Right renal cortex interstitium (tissue), 3 donors: ENCODE data around the gene UBE2J2. TPM values are rescaled to one million over a fixed set of nuclear protein-coding genes. Genes with fewer than 3 reads are reported as not detected.
A peak's percentile ranks its signal among the peaks of the same experiment; 100 is the strongest.
"Not testable (repeated sequence)": the region's sequence is repeated elsewhere in the genome, so short reads cannot be mapped to it uniquely, and the experiment has no call there.

Experiments
- DNase-seq, 3 donors: peaks; one replicate each; pipeline ENCODE4 v3.0.0-alpha.2; 2013; ENCODE audit warnings: low read depth in 3 of 3, low spot score in 2 of 3
- polyA plus RNA-seq, 3 donors: library from polyadenylated mRNA; unstranded; fragments of 120-200 nt; gene quantifications; one replicate each; pipeline ENCODE4 v1.2.1, GENCODE V29; 2013; ENCODE audit not compliant: insufficient read length in 3 of 3

UBE2J2 gene
- polyA plus RNA-seq = 10 to 100 TPM; 40.5 to 42.7 (median 42.1) TPM

DNA sequence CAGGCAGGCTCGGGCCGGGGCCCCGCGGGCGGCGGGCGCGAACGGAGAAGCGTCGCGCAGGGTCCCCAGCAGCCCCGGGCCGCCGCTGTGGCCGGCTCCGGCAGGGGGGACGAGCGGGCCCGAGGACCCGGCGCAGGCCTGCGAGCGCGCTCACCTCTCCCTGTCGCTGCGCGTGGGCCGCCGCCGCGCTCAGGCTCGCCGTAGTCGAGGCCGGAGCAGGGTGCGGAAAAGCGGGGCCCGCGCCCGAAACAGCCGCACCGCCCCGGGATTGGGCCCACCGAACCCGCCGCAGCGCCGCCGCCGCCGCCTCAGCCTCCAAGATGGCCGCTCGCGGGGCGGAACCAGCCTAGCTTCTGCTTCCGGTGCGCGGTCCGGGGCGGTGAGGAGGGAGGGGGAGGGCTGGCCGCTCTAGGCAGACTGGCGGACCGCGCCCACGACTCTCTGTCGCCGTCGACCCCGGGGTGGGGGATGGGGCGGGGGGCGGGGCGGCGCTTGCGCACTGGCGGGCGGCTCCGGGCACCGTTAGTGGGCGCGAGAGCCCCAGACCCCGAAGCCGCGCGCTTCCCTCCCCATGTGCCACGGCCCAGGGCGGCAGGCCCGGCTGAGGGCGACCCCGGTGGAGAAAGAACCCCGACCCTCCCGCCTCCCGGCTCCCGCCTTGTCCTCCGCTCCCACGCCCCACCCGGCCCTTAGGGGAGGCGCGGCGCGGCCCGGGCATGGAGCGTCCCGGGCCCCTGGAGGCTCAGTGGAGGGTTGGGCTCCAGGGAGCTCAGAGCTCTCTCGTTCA is at the start of gene UBE2J2:
Gene UBE2J2, minus strand, starts transcription at position 343 of the 787 bp plus-strand sequence. CDS start 5,862 bp downstream, outside the sequence.
- peak; percentile 33 to 76 (median 75) for DNase-seq

DNA sequence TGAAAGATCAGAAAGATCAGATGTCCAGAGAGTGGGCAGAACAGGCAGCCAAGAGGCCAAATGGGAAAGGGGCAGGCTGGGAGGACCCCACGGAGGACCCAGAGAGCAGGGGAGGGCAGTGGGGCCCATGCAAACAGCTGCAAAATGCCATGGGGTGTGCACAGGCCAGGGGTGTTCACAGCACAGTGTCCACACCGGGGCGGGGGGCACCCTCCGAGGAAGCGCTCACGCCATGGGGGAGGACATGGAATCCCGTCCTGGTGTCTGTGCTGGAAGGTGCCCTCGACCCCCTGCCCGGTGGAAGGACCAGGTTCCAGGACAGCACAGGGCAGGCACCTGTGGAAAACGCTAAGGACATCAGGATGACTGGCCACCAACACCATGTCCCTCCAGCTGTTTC is 49.3 kb upstream of the UBE2J2 start:
- no peak for DNase-seq

DNA sequence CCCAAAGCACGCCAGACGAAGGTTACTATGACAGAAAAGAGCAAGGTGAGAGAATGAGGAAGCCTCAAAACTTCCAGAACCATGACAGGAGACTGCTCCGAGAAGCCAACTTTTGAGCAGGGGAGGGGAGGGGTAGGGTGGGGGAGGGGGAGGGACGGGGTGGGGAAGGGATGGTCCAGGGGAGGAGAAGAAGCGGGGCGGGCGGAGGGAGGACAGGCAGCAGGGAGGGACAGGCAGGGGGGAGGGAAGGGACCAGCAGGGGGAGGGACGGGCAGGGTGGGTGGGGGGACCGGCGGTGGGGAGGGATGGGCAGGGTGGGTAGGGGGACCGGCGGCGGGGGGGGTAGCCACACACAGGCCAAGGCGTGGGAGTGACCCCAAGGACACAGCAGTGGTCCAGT is 48.8 kb upstream of the UBE2J2 start:
- DNase-seq = no peak

DNA sequence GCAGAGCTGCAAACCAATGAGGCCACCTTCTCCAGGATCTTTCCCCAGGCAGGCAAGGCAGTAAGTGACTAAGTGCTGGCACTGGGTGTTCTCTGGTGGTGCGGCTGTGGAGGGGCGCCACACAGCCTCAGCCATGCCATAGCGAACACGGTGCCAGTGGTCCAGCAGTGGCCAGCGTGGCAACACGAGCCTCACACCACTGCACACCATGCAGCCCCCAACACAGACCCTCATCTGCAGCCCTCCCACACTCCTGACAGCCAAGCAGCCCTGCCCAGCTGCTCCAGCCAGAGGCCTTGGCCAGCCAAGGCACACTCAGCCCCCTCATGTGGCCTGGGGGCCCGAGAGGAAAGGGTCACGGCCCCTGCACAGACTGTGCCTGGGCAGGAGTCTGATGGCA is 47.8 kb upstream of the UBE2J2 start:
- DNase-seq = no peak

DNA sequence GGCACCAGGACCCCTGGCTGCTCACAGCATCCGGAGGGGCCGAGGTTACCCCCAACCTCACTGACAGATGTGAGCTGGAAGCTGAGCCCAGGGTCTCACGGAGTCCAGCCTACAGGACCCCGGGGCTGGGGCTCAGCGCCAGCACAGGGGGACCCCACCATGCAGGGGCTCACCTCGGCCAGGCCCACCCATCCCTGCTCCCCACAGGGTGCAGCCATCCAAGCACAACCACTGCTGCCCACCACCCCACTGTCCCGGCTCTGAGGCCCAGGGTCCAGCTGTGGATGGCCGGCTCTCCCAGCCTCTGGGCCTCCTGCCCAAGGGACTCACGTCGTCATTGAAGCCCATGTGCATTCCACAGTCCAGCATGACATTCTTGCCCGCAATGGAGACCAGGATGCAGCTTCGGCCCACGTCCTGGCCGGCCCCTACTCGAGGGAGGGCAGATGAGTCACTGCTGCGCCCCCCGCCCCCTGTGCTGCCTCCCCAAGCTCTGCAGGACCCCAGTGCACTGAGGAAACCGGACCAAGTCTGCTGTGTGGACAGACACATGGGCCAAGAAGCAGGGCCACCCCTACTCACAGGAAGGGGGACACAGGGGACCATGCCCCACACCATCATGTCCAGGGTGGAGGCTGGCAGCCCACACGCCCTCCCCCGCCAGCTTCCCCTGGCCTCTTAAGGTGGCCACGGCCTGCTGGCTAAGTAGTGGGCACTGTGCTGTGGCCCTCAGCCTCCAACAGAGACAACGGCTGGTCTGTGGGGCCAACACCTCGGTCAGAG is 47.2 kb upstream of the UBE2J2 start:
- DNase-seq = no peak

DNA sequence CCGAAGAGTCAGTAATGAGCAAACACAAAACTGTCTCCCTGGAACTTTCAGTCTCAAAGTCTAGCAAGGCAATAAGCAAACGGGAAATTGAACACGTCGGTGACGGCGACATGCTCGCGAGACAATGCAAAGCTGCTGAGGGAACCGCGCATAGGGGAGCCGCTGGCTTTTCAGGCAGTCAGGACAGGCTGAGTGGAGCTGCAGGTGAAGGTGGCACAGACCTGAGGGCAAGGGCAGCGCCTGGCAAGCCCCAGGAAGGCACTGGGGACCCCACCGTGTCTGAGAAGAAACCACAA is 45.9 kb upstream of the UBE2J2 start:
- no peak for DNase-seq

DNA sequence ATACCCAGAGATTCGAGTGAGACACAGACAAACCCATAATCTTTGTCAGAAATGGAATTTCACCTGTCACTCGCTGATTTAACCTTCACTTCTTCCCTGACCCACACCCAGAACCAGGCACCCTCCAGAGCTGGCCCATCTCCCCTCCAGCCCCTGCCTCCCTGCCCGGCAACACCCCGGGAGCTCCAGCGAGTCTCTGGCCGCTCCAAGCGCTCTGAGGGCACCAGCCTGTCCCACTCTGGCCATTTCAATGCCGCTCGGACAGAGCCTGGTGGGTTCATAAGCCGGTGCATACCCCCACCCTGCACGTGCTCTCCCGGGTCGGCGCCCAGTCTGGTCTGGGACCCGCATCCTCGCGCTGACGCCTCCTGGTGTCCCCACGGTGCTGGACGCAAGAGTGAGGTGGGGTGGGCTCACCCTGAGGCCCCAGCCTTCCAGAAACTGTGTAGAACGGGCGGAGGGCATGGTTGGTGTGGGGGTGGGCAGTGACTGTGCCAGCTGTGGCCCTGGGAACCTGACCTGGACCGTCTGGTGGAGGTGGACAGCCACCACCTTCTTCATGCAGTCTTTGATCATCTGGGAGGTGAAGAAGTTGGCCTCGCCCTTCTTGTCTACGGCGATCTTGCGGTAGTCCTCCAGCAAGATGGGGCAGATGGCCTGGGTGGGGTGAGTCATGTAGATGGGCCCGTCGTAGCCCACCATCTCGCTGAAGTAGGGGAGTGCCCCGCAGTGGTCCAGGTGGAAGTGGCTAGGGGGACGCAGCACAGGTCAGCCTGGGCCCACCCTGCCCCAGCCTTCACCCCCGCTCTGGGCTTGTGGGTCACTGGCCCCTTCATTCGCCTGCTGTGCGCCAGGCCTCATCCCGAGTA is 45.4 kb upstream of the UBE2J2 start:
- DNase-seq = no peak

DNA sequence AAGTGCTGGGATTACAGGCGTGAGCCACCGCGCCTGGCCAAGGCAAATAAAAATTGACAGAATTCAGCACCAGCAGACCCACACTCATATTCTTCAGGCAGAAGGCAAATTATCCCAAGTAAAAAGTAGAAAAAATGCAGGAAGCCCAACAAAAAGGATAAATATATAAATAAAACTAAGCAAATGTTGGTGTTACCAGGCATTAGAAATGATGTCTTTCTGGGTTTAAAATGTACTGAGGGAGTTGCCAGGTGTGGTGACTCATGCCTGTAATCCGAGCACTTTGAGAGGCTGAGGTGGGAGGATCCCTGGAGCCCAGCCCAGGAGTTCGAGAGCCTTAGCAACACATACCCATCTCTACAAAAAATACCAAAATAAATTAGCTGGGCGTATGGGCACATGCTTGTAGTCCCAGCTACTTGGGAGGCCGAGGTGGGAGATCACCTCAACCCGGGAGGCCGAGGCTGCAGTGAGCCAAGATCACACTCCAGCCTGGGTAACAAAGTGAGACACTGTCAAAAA is 44.5 kb upstream of the UBE2J2 start:
- no peak for DNase-seq

DNA sequence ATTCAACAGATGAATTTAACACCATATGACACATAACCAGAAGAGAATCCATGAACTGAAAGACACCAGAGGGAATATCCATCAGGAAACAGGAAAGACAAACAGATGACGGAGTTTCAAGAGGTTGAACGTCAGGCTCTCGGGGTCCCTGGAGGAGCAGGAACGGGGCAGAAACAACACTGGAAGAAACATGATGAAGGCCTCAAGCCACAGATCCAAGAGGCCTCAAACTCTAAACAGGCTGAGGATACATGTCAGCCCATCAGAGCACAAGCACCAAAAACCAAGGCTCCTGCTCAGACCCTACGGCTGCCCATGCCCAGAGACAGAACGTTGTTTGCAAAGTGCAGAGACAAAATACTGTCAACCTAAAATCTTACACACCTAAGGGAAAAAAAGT is 43.8 kb upstream of the UBE2J2 start:
- DNase-seq = no peak

DNA sequence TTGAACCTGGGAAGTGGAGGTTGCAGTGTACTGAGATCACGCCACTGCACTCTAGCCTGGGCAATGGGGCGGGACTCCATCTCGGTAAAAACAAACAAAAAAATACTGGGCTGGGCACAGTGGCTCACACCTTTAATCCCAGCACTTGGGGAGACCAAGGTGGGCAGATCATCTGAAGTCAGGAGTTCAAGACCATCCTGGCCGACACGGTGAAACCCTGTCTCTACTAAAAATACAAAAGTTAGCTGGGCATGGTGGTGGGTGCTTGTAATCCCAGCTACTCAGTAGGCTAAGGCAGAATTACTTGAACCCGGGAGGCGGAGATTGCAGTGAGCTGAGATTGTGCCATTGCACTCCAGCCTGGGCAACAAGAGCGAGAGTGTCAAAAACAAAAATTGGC is 42.5 kb upstream of the UBE2J2 start:
- not testable (repeated sequence) for DNase-seq

DNA sequence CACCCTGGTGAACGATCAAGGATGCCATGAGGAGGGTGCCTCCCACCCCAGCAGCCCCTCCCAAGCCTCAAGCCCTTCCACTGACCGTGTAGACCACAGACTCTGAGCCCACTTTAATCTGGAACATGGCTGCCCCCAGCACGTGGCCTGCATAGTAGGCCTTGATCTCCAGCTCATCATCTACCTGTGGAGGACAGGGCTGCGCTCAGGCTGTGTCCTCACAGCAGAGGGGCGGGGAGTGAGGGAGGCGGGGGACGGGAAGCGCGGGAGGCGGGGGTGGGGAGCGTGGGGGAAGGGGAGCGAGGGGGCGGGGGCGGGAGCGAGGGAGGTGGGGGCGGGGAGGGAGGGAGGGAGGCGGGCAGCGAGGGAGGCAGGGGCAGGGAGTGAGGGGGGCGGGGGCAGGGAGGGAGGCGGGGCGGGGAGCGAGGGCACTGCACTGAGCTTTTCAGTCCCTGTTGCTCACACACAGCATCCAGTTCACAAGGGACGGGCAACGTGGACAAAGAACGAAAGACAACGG is 41.8 kb upstream of the UBE2J2 start:
- DNase-seq = no peak

DNA sequence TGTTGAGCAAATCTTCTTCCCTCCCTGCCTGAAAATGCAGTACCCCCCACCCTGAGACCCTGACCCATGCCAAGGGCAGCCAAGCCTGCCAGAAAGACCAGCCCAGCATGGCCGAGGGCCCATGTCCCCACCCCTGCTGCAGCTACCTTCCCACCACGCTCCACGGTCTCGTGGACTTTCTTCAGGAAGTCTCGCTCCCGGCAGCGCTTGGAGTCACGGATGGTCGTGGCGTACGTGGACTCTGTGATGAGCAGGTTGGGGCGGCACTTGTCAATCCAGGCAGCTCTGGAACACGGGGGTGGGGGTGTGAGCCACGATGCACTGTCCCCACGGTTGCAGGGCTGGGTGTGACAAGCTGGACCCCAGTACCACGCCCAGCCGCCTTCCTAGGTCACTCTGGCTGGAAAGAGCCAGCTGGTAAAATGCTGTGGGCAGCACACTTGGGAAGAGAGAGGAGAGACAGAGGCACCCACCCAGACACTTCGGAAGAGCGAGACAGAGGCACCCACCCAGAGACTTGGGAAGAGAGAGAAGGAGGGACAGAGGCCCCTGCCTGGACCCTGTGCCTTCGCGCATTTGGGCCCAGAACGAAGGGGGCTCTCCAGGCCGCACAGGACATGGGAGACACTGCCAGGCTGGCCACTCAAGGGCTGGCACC is 41.2 kb upstream of the UBE2J2 start:
- DNase-seq = no peak

DNA sequence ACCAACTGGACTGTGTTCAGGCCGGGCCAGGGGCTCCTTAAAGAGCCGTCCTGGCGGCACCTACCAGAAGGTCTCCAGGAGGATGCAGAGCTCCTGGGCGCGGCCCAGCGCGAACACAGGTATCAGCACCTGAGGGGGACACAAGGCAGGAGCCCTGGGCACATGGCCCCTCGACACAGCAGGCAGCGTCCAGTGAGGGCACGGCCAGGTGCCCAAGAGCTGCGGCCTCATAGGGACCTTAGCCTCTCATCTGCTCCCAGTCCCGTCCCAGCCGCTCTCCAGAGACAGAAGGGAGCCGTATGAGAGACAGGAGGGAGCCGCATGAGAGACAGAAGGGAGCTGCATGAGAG is 40.6 kb upstream of the UBE2J2 start:
- no peak for DNase-seq

DNA sequence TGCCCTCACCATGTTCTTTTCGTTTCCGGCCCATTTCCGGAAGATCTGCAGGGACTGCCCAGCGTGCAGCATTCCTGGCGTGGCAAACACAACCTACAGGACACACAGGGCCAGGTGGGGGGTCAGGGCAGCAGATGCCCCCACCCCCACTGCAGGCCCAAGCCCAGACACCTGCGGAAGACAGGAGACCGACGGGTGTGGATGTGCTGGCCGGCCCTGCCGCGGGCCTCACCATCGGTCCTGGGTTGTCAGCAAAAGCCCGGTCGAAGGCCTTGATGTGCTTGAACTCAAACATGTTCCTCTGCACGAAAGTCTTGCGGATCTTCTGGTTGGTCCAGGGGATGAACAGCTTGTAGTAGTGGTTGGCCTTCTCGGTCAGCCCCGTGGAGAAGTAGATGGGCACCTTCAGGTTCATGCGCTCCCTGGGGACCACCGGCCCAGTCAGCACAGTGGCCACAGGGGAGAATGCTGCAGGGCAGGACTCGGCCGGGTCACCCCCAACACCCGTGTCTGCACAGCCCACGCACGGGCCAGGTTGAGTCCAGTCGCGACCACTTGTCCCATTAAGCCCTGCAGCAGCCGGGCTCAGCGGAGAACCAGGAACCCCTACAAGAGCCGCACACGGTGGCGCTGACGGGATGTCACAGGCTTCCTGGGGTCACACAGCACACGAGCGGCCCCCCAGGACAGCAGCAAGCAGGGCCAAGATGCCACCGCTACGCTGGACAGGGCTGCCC is 40.0 kb upstream of the UBE2J2 start:
- DNase-seq = no peak

DNA sequence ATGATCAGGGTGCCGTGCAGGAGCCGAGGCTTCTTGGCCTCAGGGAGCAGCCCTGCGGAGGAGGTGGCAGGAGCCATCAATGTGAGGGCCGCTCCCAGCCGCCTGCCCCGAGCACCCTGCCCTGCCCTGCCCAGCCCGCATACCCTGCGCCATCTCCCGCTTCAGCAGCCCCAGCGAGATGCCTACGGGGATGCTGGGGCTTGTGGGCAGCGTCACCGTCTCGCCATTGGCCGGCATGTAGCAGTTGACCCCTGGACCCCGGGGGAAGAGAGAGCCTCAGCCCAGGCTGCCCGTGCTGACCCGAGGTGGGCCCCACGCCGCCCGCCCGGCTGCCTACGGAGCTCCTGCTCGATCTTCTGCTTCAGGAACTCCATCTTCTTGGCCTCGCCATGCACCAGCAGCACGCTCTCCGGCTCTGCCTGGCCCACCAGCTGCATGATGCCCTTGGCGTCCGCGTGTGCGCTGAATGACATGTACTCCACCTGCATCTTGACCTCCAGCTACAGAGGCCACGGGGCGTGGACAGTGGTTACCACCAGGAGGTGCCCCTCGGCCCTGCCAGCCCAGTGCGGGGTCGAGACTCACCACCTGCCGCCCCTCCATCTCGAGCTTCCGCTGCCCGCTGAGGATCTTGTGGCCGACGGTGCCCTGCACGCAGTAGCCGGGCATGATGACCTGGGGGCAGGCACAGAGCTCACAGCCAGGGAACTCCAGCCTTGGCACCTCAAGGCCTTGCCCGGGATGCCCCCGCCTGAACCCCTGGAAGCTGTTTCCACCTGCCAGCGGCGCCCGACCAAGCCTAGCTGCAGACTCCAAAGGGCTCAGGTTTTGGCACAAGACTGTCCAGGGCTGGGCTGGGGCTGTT is 39.0 kb upstream of the UBE2J2 start:
- no peak for DNase-seq

DNA sequence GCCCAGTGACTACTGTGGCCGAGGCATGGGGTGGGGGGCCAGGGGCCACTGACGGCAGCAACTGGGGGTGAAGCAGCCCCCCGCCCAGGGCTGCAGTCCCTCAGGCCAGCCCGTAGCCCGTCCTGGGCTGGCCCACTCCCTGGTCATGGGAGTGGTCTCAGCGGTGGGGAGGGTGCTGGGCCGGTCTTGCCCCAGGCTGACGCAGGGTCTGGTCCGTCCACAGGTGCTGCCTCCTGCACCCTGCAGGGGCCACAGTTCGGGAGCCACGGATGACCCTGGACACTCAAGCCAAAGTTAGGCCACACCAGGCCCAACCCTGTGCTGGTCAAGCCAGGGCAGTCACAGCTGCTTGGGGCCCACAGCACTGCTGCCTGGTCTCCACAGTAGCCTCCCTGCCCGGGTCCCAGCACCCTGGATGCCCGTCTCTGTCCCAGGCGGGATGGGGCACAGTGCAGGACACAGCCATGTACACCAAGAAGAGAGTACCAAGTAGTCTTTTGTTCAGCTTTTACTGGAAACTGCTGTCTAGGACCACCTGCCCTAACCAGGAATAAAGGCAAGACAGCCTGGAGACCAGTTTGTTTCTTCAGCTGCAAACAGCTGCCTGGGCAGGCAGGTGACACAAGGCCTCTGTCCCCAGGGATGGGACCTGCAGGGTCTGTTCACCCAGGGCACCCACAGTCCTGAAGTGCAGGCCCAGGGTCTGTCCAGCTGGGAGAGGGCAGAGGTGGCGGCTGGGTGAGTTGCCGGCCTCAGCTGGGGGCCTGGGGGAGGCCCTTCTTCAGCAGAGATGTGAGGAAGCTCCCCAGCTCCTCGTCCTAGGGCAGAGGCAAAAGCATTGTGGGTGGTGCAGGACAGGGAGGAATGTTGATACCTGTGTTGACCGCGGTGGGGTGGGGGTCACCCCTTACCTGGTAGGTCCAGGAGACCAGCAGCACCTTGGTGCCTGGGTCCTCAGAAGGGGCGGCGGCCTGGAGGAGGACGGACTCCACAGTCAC is 37.8 kb upstream of the UBE2J2 start:
- DNase-seq = no peak

DNA sequence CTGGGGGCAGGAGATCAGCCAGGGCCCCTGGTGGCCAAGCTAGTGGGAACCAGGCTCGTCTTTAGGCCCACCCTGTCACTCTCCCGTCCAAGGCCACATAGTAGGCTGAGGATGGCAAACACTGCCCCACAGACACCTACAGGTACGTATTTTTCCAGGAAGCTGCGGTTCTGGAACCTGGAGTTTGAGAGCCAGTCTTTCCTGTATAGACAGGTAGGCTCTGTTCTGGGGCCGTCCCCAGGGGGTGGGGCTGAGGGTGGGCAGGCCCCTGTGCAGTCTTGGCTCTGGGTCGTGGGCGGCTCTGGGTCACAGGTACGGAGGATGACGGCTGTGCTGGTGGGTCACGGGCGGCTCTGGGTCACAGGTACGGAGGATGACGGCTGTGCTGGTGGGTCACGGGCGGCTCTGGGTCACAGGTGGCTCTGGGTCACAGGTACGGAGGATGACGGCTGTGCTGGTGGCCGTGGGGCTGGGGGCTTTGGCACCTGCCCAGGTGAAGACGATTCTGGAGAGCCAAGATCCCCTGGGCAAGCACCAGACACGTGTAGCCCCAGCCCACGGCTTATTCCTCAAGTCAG is 36.9 kb upstream of the UBE2J2 start:
- DNase-seq = no peak
